ENCODE results near the gene PDIK1L. TPM values are rescaled to one million over a fixed set of nuclear protein-coding genes. Genes with fewer than 3 reads are reported as not detected.
A peak's percentile ranks its signal among the peaks of the same experiment; 100 is the strongest.

PDIK1L gene
- total and polyA plus RNA-seq, 9 of the 15 experiments (the other 6 are each of a cell fraction or from before 2014, with no cell fraction given) = 12.8 to 30.2 (median 21.5) TPM

GRCh38 chr1:26096471-26096870, 15.2 kb upstream of the PDIK1L start (continued):
- TF ChIP-seq ZNF282 (CRISPR knock-in tag; IDR thresholded peaks at IDR 0.05) (no peak), PKNOX1 (IDR thresholded peaks at IDR 0.05) (no peak)

- Histone ChIP-seq H3K4me2 (ENCODE audit: insufficient read depth, low read length) (no peak overlapping the region), H3K9ac (ENCODE audit: insufficient read depth in 1 of 2, low read depth in 2 of 2, low read length in 2 of 2) (peak overlapping the region in 1 of 2 experiments; percentile 8; a peak in 1 of 4 replicates), H3K79me2 (ENCODE audit: control insufficient read depth, insufficient read depth, low read length) (no peaks in the 10 kb centered on the region), H3K9me1 (ENCODE audit: control insufficient read depth, insufficient read depth, low read length) (peaks cover 1% of the 10 kb centered on the region), H3K4me1 (replicated peaks in 1 of 2; ENCODE audit: control insufficient read depth in 2 of 2, insufficient read depth in 2 of 2, low read length in 2 of 2) (peaks cover 15 to 35% of the 10 kb centered on the region in 2 experiments), H4K20me1 (replicated peaks; ENCODE audit: control insufficient read depth, insufficient read depth, low read length) (no peaks in the 10 kb centered on the region), H3K36me3 (ENCODE audit: control insufficient read depth, insufficient read depth, low read length) (no peaks in the 10 kb centered on the region), H3K27me3 (ENCODE audit: control insufficient read depth in 2 of 2, insufficient read depth in 2 of 2, low read length in 2 of 2) (no peaks in the 10 kb centered on the region), H3K9me3 (replicated peaks; ENCODE audit: control insufficient read depth, insufficient read depth, low read depth, low read length) (no peaks in the 10 kb centered on the region), H3K4me3 (no peak overlapping the region), H3K27ac (ENCODE audit: extremely low read depth, low read depth, low read length) (no peak overlapping the region), H2AFZ (ENCODE audit: low read depth, low read length) (peak overlapping the region; percentile 21)
- FAIRE-seq (no peak), ATAC-seq (peak; percentile 10; the same call in 1 of the 3 replicates), DNase-seq (ENCODE audit: extremely low read depth in 1 of 4, low spot score in 3 of 4) (peak in 1 of 4 experiments; percentile 40)
- in situ Hi-C loops (cut with MboI) (no loop called here), intact Hi-C loops (cut with micrococcal nuclease) (loop anchor here (2.0 kb wide), 1 partner anchor 27 kb away; no protein-coding TSS in a partner anchor)
- ChIA-PET POLR2A (interaction anchor here (0.7 to 1.7 kb wide), 3 partner anchors 14 to 27 kb away, joined by 3 to 6 read pairs (median 4); no protein-coding TSS in a partner anchor), CTCF (ENCODE audit: low intra/inter-chr PET ratio) (no interaction called here)
- no TSS peak for BruUV-seq (replicated peaks)
- TF ChIP-seq STAG1 (CRISPR knock-in tag; IDR thresholded peaks at IDR 0.05; ENCODE audit: borderline replicate concordance) (no peak), MEIS2 (IDR thresholded peaks at IDR 0.05; ENCODE audit: partially characterized antibody) (peak; percentile 52), FOSL1 (tag; conservative IDR thresholded peaks at IDR 0.05) (peak; percentile 67), ARID4B (CRISPR knock-in tag; IDR thresholded peaks at IDR 0.05) (no peak), STAT5A (IDR thresholded peaks at IDR 0.05; ENCODE audit: borderline replicate concordance, low read length) (no peak), TEAD4 (IDR thresholded peaks at IDR 0.05; ENCODE audit: low read length) (peak; percentile 53; the same call in 1 of the 2 replicates), TEAD4 (CRISPR knock-in tag; IDR thresholded peaks at IDR 0.05; ENCODE audit: borderline replicate concordance) (no peak), ZNF76 (CRISPR knock-in tag; IDR thresholded peaks at IDR 0.05; ENCODE audit: borderline replicate concordance) (no peak), SIN3A (IDR thresholded peaks at IDR 0.05; ENCODE audit: borderline replicate concordance in 2 of 2, control insufficient read depth in 1 of 2, low read depth in 2 of 2, low read length in 2 of 2) (no peak), XRCC3 (IDR thresholded peaks at IDR 0.05) (no peak), NKRF (IDR thresholded peaks at IDR 0.05; ENCODE audit: borderline replicate concordance) (no peak)
Observed at GRCh38 chr1:26097696-26098095, 13.9 kb upstream of the PDIK1L start.
